ENCODE results near the gene DAGLA.
"Not testable (repeated sequence)": the region's sequence is repeated elsewhere in the genome, so short reads cannot be mapped to it uniquely, and the experiment has no call there.

DAGLA gene

DNA sequence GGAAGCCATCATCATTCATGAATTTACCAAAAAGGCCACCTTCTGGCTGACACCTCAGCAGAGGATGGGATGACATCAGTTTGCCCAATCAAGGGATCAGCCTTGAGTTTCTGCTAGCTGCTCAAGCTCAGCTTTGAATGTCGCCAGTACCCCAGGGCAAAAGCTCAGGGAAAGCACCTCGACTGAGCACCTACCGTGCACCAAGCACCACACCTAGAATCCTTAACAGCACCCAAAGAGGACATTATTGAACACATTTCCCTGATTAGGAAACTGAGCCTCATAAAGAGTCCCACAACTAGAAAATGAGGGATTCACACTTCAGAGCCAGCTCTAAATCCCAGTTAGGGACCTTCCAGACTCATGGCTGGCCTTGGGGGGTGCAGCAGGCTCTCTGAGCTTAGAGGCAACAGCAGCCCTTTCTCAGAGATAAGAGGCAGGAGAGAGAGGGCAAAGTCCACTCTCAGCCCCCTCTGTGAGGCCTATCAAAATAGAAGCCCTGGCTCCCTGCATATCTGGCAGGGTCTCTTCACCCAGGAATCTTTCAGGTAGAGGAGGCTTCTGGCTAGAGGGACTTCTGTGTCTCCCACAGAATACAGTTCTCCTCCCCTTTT, 13.4 kb upstream of the DAGLA start:
- no peak for DNase-seq

DNA sequence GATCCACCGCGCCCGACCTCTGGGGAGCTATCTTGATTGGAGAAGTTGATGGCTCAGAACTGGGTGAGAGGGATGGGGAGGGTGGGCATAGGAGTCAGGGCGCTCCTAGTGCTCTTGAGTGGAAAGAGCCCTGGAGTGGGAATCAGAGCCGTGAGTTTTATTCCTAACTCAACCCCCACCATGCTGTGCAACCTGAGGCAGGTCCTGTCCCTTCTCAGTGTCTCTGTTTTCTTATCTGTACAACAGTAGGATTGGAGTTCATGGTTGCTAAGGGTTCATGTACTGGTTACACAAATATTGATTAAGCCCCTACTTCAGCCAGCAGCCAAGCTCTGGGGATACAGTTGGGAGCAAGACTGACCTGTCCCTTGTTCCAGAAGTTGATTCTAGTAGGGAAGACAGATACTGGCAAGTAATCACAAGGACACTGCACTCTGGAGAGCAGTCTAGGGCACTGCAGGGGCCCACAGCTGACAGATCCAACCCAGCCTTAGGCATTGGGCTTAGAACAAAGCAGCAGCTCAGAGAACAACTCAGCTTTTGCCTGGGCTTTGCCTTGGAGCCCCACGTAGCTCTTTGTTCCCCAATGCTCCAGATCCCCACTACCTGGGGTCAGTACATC, 12.4 kb upstream of the DAGLA start:
- no peak for DNase-seq

DNA sequence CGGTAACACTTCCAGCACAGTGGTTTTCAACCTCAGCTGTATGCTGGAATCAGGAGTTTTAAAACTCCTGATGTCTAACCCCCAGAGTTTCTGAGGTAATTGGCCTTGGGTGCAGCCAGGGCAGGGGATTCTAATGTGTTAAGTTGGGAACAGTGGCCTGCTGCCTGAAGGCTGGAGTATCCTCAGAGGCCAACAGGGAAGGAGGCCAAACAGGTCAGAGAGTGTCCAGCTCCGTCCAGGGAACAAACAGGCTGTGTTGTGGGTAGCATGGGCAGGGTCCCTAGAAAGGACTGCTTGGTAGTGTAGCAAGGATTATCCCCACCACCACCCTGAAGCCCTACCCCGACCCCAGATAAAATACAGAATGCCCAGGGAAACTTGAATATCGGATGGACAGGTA, 10.8 kb upstream of the DAGLA start:
- no peak for DNase-seq

DNA sequence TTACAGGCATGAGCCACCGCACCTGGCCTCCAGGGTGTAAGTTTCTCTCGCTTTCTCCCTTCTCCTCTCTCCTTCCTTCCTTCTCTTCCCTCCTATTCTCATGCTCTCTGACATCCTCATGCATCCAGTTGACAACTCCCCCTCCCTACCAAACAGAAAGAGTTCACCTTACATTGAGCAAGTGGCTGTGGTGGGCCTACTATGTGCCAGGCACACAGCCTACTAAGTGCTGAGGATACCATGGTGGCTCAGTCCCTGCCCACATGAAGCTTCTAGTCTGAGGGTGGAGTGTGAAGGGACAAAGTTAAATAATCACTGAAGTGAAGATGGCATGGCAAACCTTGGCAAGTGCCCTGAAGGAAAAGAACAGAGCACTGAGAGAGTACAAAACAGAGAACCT, 9.6 kb upstream of the DAGLA start:
- no peak for DNase-seq

DNA sequence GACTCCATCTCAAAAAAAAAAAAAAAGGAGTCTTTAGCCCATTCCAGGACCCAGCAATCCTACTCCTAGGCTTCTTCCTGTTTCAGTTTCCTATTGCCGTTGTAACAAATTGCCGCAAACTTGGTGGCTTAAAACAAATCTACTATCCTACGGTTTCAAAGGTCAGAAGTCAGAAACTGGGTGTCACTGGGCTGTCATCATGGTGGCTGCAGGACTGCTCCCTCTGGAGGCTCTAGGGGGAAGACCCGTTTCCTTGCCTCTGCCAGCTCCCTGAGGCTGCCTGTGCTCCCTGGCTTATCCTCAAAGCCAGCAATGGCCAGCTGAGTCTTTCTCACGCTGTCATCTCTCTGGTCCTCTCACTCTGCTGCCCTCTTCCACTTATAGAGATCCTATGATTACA, 8.7 kb upstream of the DAGLA start:
- DNase-seq: no peak

DNA sequence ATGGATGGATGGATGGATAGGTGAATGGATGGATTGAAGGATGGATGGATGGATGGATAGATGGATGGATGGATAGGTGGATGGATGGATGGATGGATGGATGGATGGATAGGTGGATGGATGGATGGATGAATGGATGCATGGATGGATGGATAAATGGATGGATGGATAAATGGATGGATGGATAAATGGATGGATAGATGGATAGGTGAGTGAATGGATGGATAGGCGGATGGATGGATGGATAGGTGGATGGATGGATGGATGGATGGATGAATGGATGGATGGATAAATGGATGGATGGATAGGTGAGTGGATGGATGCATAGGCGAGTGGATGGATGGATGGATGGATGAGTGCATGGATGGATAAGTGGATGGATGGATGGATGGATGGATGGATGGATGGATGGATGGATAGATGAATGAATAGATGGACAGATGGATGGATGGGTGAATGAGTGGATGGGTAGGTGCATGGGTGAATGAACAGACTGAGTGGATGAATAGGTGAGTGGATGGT, 6.2 kb upstream of the DAGLA start:
- DNase-seq: not testable (repeated sequence)

DNA sequence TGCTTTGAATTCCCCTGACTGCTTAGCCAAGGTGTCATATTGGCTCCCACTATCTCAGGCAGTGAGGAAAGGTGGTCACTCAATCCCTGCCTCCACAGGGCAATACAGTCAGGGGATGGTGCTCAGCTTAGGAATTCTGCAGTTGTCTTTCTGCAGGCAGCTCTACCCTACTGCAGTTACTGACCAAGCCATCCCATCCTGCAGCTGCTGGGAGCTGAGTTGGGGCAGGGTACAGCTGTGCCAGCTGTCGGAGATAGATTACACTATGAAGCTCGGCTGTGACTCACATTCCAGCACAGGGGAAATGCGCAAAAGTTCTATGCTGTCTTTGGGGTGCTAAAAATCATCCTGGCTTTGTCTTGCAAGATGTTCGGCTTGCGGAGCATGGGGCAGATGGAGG, 4.4 kb upstream of the DAGLA start:
- DNase-seq: no peak

DNA sequence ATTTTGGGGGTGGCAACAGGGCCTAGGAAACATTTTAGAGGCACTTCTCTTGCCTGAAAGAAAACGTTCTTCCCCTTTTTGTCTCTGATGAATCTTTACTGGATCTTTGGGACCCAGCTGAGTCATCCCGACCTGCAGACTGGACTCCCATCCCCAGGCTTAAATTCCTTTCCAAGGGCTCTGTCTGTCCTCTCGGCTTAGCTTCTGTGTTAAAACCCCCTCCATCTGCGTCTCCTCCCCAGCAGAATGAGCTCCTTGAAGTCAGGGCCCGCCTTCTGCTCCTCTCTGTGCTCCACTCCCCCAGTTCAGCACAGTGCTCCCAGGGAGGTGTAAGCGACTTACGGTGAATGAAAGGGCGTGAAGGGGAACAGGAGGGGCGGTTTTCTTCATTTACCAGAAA, 895 bp upstream of the DAGLA start:
- no peak for DNase-seq

DNA sequence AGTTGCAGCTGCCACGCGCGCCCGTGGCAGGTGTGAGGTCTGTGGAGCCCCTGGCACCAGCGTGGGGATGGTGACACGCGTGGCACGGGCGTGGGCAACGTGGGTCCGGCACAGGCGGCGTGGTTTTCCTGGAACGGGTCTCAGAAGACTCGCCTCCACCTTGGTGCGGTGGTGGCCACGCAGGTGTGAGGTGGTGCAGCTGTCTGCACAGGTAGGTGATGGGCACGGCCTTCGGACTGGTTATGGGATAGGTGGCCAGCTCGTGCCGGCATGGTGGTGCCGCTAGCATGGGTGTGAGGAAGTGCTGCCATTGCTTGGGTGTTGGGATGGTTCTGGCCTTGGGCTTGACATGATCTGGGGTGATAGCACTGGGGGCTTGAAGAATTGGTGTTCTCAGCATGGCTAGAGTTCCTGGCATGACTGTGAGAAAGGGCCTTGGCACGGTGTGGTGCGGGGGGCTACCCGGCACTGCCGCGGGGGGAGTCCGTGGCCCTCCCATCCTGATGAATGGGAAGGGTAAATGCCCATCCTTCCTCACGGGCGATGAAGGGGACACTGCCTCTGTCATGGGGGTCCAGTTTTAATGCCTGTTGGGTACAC, 531 bp downstream of the DAGLA start:
- no peak for DNase-seq

DNA sequence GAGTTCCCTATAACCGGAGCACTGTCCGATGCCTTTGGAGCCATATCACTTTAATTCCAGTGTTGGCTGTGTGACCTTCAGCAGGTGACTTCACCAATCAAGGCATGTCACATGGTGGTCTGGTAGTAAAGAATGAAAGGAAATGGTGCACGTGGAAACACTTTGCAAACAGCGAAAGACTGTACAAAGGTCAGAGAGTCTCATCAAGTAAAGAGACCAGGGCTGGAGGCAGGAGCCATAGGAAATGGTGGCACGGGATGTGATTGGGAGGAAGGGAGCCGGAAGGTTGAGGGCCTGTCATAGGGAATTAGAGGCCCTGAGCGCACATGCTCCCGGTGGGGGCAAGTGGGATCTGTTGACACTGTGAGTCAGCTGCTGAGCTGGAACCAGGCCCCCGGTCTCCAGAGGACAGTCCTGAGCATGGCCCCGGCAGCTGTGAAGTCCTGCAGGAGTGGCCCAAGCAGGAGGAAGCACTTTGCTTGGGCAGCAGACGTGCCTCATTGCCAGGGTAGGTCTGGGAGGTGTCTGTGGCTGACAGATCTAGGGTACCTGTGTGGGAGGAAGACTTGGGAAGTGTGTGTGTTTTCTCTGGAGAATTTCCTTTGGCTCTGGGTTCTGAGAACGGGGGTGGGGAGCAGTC, 2.0 kb downstream of the DAGLA start:
- DNase-seq: no peak

DNA sequence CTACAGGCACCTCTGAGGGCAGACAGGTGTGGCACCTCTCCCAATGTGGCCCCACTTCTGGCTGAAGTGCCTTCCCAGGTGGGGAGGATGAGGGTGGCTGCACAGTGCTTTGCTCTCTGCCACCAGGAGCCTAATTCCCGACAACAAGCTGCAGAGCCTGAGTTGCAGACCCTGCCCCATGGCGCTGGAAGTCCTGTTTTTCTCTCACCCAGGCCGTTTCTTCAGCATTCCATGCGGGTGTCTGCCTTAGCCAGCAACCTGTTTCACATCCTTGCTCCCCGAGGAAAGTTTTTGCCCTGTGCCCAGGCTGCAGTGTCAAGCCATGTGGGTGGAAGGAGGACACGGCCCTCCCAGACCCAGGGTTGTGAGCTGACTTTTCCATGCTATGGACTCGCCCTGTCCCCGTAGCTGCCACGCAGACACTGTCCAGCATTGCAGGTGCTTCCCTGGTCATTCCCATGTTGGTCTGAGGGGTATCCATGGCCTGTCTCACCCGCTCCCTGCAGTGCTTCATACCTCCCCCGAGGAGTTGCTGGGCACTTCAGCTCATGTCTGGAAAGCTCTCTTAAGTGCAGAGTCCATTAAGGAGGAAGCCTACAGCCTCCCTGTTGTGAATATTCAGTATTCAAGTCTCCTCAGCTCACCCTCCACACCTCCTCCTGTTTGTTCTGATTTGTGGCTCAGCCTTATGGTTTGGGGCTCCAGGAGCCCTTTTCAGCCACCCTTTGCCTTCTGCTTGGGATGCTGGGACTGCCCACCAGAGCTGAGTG, 2.9 kb downstream of the DAGLA start:
- no peak for DNase-seq

DNA sequence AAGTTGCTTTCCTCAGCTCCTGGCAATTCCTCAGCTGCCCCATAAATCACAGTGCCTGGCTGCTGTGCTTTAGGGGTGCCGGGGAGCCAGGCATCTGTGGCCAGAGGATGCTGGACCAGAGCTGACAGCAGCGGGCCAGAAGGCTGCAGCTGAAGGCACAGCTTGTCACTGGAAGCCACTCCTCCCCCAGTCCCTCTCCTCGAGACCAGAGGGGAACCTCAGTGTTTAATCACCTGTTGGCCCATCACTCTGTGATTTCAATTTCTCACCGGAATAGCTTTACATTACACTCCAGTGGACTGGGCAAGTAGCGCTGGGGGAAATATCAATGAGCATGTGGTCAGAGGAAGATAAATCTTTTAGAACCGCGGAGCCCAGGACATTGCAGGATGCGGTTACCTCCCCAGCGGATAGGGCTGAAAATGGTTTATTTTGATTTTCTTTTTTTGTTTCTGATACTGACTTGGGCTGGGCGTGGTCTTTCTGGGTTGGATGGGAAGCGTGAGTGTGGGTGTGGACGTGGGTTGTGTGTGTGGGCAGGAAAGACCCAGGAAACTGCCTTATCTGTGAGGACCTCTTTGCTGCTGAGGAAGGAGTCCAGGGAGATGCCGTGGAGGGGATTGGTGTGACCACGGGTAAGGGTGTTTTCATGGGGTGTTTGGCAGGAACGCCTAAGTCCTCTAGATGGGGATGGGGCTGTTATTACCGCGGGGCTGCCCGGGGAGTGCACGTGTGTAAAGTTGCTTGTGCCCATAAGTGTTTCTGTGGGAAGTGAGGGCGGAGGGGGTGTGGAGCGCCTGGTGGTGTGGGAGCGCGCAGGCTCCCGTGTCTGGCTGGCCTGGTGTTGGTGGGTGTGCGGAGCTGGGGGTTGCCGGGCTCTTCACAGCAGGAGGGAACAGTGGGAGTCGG, 4.0 kb downstream of the DAGLA start:
- no peak for DNase-seq

DNA sequence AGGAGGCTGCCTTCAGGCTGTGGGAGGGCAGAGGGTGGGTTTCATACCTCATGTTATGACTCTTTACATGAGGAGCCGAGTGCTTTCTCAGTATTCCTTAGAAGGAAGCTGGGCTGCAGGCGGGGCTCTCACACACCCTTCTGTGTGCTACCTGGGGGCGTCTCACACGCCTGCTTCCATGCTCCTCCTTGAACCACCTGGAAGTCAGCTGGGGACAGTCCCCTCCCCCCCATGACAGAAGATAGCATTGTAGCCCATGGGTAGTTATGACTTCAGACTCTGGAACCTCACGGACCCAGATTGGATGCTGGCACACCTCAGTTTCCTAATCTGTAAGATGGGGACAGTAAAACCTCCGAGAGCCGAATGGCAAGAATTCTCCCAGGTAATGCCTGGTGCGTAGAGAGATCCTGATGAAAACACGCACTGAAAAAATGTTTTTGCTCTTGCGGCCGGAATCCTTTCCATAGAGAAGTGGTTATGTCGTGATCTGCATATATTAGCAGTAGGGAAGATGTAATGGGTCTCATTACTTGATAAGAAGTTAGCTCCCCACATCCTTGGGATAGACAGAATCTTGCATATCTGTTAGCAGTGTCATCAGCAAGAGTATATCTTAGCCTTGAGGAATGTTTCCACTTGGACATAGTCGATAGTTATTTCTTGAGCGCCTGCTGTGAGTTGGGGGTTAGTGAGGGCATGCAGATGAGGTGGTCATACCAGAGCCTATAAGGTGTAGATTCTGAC, 4.9 kb downstream of the DAGLA start:
- DNase-seq: no peak

DNA sequence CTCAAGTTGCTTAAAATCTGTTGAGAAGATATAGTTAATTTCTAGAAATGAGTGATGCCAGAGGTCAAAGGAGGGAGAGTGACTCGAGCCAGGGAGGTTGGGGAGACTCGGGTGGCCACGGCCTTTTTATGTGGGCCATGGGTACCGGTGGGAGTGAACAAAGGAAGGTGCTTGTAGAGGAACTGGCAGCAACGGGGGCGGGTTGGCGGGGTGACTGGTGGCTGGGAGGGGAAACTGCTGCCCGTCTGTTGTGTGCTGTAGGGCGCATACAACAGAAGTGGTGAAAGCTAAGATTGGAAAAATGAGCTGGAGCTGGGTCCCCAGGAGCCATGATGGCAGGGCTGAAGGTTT, 5.4 kb downstream of the DAGLA start:
- no peak for DNase-seq

DNA sequence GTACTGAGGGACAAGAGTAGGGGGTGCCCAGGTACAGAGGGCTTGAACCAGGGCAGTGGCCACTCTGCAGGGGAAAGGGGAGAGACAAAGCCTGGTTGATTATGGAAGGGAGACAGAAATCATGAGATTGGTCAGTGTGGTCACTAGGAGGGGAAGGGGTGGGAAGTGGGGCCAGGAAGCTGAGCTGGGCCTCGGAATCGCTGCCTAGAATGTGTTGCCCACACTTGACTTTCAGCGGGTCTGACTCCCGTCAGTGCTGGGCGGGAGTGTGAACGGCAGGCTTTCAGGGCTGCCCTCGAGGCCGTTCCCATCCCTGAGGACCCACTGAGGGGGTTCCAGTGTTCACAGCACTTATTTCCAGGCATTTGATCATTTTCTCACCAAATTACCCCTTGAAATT, 5.9 kb downstream of the DAGLA start:
- DNase-seq: no peak

DNA sequence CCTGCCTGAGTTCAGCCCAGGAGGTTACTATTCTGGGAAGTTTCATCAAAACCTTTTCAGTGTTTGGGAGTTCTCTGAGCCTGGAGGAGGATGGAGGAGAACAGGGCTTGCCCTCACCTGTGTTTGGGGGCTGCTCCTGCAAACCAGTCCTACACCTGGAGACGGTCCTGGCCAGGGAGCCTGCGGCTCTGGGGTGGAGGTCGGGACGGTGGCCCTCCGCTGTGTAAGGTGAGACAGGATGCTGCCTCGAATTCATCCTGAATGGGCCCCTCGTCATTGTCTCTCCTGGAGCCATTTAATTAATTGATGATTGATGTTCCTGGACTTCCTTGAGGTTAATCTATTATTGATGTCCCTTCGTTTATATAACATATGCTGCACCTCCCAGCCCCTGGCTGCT, 6.3 kb downstream of the DAGLA start:
- no peak for DNase-seq

DNA sequence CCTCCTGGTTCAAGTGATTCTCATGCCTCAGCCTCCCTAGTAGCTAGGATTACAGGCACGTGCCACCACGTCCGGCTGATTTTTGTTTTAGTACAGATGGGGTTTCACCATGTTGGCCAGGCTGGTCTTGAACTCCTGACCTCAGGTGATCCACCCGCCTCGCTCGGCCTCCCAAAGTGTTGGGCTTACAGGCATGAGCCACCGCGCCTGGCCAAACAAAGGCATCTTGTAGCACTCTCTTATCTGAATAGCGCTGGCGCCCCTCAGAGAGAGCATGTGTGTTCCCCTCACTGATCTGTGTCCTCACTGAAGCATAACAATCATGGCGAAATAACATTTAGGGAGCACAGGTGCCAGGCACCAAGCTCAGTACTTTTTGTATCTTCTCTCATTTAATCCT, 7.2 kb downstream of the DAGLA start:
- no peak for DNase-seq

DNA sequence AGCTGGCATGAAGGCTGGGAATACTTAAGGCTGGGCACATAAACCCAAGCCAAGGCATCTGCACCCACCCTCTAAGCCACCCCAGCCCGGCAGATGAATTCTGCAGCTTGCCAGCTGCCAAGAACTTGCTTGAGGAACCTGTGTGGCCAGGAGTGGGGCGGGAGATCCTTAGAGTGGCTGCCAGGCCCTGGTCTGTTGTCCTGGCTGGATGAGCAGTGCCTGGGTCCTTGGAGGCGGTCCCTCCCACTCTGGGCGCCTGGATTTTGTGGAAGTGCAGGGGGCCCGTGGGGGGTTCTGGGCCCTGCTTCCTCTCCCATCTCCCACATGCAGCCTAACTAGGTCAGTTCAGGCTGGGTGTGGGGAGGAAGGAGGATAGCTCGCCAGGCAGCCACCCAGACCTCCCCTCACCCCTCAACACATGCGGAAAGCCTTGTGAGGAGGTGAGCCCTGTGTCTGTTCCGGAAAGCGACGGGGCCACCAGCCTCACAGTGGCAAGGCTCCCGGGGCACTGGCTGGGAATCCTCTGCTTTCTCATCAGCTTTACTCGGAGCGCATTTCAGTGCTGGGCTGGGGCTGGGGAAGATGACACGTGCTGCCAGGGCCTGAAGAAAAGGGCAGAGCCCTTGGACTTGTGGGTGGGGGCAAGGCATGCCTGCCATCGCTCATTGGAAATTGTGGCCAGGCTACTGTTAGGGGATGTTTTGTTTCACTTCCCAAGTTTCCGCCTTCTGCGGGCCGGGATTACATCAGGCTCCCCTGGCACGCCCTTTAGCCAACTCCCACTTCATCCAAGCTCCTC, 8.4 kb downstream of the DAGLA start:
- DNase-seq: no peak

DNA sequence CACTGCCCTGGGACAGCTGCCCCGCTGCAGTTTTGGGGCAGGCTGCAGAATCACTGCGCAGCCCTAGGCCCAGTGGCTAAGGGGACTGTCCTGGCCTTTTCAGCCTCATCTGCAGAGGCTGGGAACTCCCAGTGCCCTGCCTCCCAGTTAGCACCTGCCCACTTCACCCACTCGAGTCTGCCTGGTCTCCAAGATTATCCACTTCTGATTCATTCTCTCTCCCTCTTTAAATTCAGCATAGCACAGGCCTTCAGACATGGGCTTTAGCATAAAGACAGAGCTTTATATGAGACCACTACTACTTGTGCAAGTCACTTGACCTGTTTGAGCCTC, 8.9 kb downstream of the DAGLA start:
- DNase-seq: no peak

DNA sequence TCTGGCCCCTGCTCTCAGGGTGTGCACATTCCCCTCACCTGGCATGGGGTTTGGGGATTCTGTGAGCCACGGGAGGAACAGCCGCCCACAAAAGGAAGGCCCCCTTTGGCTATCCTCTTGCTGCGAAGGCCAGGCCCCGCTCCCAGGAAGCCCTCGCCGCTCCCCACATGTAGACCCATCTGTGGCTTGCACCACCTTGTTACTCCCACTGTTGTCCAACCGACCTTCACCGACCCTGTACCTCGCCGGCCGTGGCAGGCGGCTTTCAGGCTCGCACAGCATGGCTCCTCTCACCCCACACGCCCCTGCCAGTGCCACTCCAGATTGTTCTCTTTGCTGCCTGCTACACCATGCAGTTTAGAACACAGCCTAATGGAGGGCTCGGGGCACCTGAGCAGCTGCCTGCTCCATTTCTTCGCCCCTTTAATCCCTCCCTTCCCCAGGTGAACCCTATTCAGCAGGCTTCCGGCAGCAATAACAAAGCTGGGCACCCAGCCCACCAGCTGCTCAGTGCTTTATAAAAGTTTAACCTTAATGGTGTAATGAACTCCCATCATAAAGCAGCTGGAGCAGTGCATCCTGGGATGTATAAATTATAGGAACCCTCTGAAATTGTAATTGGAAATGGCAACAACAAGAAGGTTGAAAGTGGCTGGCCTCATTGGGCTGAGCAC, 10.7 kb downstream of the DAGLA start:
- peak; percentile 78 for DNase-seq
